Fibroblast of lung (primary cell): ENCODE data around the gene RCAN2. TPM values are rescaled to one million over a fixed set of nuclear protein-coding genes. Genes with fewer than 3 reads are reported as not detected.
"Not testable (repeated sequence)": the region's sequence is repeated elsewhere in the genome, so short reads cannot be mapped to it uniquely, and the experiment has no call there.

Source experiments
- DNase-seq, 2 donors: peaks; one replicate each; pipeline versions ENCODE4 v3.0.0 to v3.0.0-alpha.2; 2010; ENCODE audit warnings: low read depth in 2 of 2
- H2AFZ ChIP-seq: 2 replicates; pipeline ENCODE4 v1.5.1; 2012; ENCODE audit warnings: low read length, control low read depth, inconsistent platforms
- H3K27ac ChIP-seq: 2 replicates; pipeline ENCODE4 v1.5.1; 2011; ENCODE audit warnings: low read length, control low read depth; ENCODE audit not compliant: insufficient read depth
- H3K27me3 ChIP-seq: 2 replicates; pipeline ENCODE4 v1.5.1; 2011; ENCODE audit warnings: mild to moderate bottlenecking, low read length; ENCODE audit not compliant: control insufficient read depth, insufficient read depth
- H3K36me3 ChIP-seq: 2 replicates; pipeline ENCODE4 v1.5.1; 2011; ENCODE audit warnings: low read length; ENCODE audit not compliant: control insufficient read depth, insufficient read depth
- H3K4me1 ChIP-seq: 2 replicates; pipeline ENCODE4 v1.5.1; 2011; ENCODE audit warnings: low read length; ENCODE audit not compliant: control insufficient read depth, insufficient read depth; ENCODE audit errors: extremely low read depth
- H3K4me2 ChIP-seq: 2 replicates; pipeline ENCODE4 v1.5.1; 2011; ENCODE audit warnings: low read length, control low read depth; ENCODE audit not compliant: insufficient read depth; ENCODE audit errors: extremely low read depth
- H3K4me3 ChIP-seq, 4 experiments: fragments of 200-600 bp in 1 of 4; sonication (generic) in 1 of 4; replicated peaks in 1 of 4; 2 replicates each; pipeline ENCODE4 v1.5.1; 2011 to 2016; ENCODE audit warnings: low read length in 4 of 4, low read depth in 3 of 4, mild to moderate bottlenecking in 3 of 4, control low read depth in 2 of 4, inconsistent platforms in 1 of 4, mixed read lengths in 1 of 4; ENCODE audit not compliant: insufficient read depth in 1 of 4; ENCODE audit errors: control extremely low read depth in 1 of 4
- H3K79me2 ChIP-seq: 2 replicates; pipeline ENCODE4 v1.5.1; 2012; ENCODE audit warnings: mild to moderate bottlenecking, low read length, inconsistent platforms; ENCODE audit not compliant: control insufficient read depth, insufficient read depth
- H3K9ac ChIP-seq: 2 replicates; pipeline ENCODE4 v1.5.1; 2011; ENCODE audit warnings: mild to moderate bottlenecking, low read length, control low read depth; ENCODE audit not compliant: insufficient read depth
- H3K9me3 ChIP-seq: 2 replicates; pipeline ENCODE4 v1.5.1; 2012; ENCODE audit warnings: low read depth, low read length; ENCODE audit not compliant: control insufficient read depth, insufficient read depth
- H4K20me1 ChIP-seq: 2 replicates; pipeline ENCODE4 v1.5.1; 2011; ENCODE audit warnings: low read length; ENCODE audit not compliant: control insufficient read depth, insufficient read depth; ENCODE audit errors: extremely low read depth
- EZH2 ChIP-seq: IDR thresholded peaks from 2 replicates; pipeline ENCODE4 v1.5.1; 2012; ENCODE audit warnings: low read length, control low read depth, mild to moderate bottlenecking; ENCODE audit errors: missing control alignments
- polyA plus RNA-seq, 2 donors: library from polyadenylated mRNA; depleted of rRNA in 1 of 2; stranded (reverse) in 1 of 2; unstranded in 1 of 2; fragments of >200 nt; gene quantifications; 2 replicates each; pipeline ENCODE4 v1.2.1, GENCODE V29; 2011 to 2012; ENCODE audit warnings: missing spikeins in 1 of 2
- total RNA-seq: library from RNA; depleted of rRNA; stranded (reverse); fragments of >200 nt; gene quantifications from 2 replicates; pipeline ENCODE4 v1.2.1, GENCODE V29; 2014
- TF ChIP-seq, protein P1 (sequence below), 2 donors: IDR thresholded peaks in 1 of 2; conservative IDR thresholded peaks in 1 of 2; 1 replicate in 1 of 2; 2 replicates in 1 of 2; pipeline ENCODE4 v1.5.1; 2011 to 2012; ENCODE audit warnings: low read length in 2 of 2, control low read depth in 1 of 2, inconsistent platforms in 1 of 2, low read depth in 1 of 2, mild to moderate bottlenecking in 1 of 2

Gene RCAN2
- total and polyA plus RNA-seq, 2 donors (not counting 1 experiment from before 2014, with no cell fraction given): 11.7 to 38.0 TPM

DNA sequence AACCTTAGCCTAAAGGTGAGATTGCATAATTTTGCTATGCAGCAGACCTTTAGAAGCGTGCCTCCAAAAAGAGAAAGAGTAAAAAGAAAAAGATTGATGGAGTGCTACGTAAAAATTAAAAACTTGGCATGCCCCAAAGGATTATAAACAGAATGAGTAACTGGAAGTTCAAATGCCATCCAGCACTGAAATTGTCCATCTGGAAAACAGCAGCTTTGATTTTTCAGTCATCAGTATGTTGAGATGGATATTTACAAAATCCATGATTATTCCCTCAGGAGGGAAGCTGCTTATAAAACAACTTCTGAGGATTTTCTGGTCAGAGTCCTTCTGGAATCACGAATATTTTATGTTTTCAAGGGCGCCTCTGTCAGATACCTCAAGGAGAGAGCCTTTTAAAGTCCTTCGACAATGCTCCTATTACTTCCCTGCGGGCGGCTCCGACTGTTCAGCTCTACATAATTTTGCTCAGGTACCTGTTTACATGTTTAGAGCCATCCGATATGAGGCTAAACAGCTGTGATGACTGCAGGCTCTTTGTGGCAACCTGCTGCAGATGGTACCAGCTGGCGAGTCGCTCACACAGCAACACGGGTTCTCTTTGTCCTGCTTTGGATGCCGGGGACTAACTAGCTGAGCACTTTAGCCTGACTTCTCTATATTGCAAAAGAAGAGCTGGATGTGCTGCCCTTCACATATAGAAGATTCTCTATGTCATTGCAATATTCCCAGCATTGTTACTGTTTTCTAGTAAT, 83.3 kb downstream of the RCAN2 start:
- Histone ChIP-seq H2AFZ (peak overlapping the region; percentile 20), H4K20me1 (no peaks in the 10 kb centered on the region), H3K4me2 (peak overlapping the region; percentile 59), H3K4me1 (no peaks in the 10 kb centered on the region), H3K27ac (no peak overlapping the region), H3K27me3 (no peaks in the 10 kb centered on the region), H3K9me3 (no peaks in the 10 kb centered on the region), H3K36me3 (no peaks in the 10 kb centered on the region), H3K9ac (no peak overlapping the region), H3K79me2 (no peaks in the 10 kb centered on the region), H3K4me3 (peak overlapping the region in 1 of 4 experiments; percentile 28)
- no peak for TF ChIP-seq EZH2
- TF ChIP-seq, protein P1, sequence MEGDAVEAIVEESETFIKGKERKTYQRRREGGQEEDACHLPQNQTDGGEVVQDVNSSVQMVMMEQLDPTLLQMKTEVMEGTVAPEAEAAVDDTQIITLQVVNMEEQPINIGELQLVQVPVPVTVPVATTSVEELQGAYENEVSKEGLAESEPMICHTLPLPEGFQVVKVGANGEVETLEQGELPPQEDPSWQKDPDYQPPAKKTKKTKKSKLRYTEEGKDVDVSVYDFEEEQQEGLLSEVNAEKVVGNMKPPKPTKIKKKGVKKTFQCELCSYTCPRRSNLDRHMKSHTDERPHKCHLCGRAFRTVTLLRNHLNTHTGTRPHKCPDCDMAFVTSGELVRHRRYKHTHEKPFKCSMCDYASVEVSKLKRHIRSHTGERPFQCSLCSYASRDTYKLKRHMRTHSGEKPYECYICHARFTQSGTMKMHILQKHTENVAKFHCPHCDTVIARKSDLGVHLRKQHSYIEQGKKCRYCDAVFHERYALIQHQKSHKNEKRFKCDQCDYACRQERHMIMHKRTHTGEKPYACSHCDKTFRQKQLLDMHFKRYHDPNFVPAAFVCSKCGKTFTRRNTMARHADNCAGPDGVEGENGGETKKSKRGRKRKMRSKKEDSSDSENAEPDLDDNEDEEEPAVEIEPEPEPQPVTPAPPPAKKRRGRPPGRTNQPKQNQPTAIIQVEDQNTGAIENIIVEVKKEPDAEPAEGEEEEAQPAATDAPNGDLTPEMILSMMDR (conservative IDR thresholded peaks at IDR 0.05 in 1 of 2, IDR thresholded peaks at IDR 0.05 in 1 of 2; ENCODE audit: low read depth in 1 of 2, low read length in 2 of 2): no peak
- DNase-seq: peak in 1 of 2 donors; percentile 80

- Histone ChIP-seq H3K4me1 (no peaks in the 10 kb centered on the region), H3K9ac (no peak overlapping the region), H3K79me2 (no peaks in the 10 kb centered on the region), H3K27ac (no peak overlapping the region), H3K4me3 (no peak overlapping the region), H3K4me2 (no peak overlapping the region), H3K9me3 (no peaks in the 10 kb centered on the region), H3K36me3 (no peaks in the 10 kb centered on the region), H2AFZ (no peak overlapping the region), H3K27me3 (no peaks in the 10 kb centered on the region), H4K20me1 (no peaks in the 10 kb centered on the region)
- DNase-seq: peak in 1 of 2 donors; percentile 74
- TF ChIP-seq EZH2: no peak
These were observed 84.0 kb downstream of the RCAN2 start for GRCh38 chr6:46407246-46407645.

- H3K9me3 ChIP-seq, H3K36me3 ChIP-seq, H4K20me1 ChIP-seq, DNase-seq, H3K79me2 ChIP-seq, H3K27me3 ChIP-seq, H3K27ac ChIP-seq, H3K4me3 ChIP-seq, H2AFZ ChIP-seq, H3K9ac ChIP-seq, H3K4me2 ChIP-seq, H3K4me1 ChIP-seq: not testable (repeated sequence)
These were observed 85.5 kb downstream of the RCAN2 start for GRCh38 chr6:46405620-46406180.

- H3K4me2 ChIP-seq: no peak overlapping the region
- H2AFZ ChIP-seq: no peak overlapping the region
- H3K4me1 ChIP-seq: no peaks in the 10 kb centered on the region
- no peak for DNase-seq
- no peak overlapping the region for H3K9ac ChIP-seq
- H3K4me3 ChIP-seq: no peak overlapping the region
- no peaks in the 10 kb centered on the region for H3K79me2 ChIP-seq
- H3K36me3 ChIP-seq: no peaks in the 10 kb centered on the region
- TF ChIP-seq, protein P1 (conservative IDR thresholded peaks at IDR 0.05 in 1 of 2, IDR thresholded peaks at IDR 0.05 in 1 of 2; ENCODE audit: low read depth in 1 of 2, low read length in 2 of 2): no peak
- no peak for TF ChIP-seq EZH2
- H4K20me1 ChIP-seq: no peaks in the 10 kb centered on the region
- H3K27me3 ChIP-seq: no peaks in the 10 kb centered on the region
- H3K9me3 ChIP-seq: no peaks in the 10 kb centered on the region
- H3K27ac ChIP-seq: no peak overlapping the region
These were observed 90.4 kb downstream of the RCAN2 start for GRCh38 chr6:46400898-46401297.
